ENCODE measurements around the gene EPSTI1.

DNA sequence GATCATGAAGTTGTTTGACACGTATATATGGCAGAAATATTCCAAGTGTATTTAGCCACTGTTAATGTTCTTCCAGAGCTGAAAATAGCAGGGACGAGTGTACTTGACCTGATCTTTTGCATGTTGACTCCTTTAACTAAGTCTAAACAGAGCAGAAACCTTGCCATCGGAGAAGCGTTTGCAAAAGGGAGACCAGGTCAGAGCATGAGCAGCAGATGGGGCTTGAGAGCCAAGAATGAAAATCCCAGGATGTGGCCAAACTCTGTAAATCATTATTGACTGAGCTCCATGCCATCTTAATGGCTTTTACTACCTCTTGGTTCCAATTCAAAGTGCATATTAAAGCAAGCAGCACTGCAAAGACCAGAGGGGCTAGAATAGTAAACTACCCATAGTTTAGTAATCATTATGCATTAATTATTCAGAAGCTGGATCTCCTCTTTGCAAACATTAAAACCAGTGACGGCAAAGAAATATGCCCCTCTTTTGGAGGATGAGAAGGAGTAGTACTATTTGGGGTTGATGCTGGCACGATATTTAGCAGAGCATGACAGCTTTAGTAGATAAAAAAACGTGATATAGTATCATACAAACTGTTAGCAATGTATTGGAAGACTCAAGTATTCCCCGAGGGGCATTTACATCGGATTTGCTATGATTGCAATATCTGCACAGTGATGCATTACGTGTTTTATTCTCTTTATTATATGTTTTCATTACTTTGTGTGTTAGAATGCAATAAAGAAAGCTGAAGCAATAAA is 154.9 kb downstream of the EPSTI1 start:
- TF ChIP-seq POLR2AphosphoS5 (IDR thresholded peaks at IDR 0.05): no peak
- TF ChIP-seq, protein P1, sequence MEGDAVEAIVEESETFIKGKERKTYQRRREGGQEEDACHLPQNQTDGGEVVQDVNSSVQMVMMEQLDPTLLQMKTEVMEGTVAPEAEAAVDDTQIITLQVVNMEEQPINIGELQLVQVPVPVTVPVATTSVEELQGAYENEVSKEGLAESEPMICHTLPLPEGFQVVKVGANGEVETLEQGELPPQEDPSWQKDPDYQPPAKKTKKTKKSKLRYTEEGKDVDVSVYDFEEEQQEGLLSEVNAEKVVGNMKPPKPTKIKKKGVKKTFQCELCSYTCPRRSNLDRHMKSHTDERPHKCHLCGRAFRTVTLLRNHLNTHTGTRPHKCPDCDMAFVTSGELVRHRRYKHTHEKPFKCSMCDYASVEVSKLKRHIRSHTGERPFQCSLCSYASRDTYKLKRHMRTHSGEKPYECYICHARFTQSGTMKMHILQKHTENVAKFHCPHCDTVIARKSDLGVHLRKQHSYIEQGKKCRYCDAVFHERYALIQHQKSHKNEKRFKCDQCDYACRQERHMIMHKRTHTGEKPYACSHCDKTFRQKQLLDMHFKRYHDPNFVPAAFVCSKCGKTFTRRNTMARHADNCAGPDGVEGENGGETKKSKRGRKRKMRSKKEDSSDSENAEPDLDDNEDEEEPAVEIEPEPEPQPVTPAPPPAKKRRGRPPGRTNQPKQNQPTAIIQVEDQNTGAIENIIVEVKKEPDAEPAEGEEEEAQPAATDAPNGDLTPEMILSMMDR (IDR thresholded peaks at IDR 0.05): peak in 2 of 5 experiments; percentile 4 to 21

All from transverse colon (tissue), 4 donors.